Esophagus muscularis mucosa (tissue), 4 donors: Measurements from ENCODE around the gene YY1AP1.

Experiments
- CTCF ChIP-seq, 3 experiments: fragments of 200-600 bp in 2 of 3; fragments of 450-650 bp in 1 of 3; sonication (generic) in 2 of 3; IDR thresholded peaks; one replicate each; pipeline ENCODE4 v1.5.1; 2017 to 2019; ENCODE audit warnings: antibody characterized with exemption in 3 of 3, mild to moderate bottlenecking in 2 of 3, moderate library complexity in 1 of 3
- EP300 ChIP-seq: sonication (generic); formaldehyde crosslinking; IDR thresholded peaks from one replicate; pipeline ENCODE4 v1.6.1; 2017; ENCODE audit warnings: antibody characterized with exemption
- POLR2A ChIP-seq: fragments of 450-650 bp; IDR thresholded peaks from one replicate; pipeline ENCODE4 v1.6.1; 2017; ENCODE audit warnings: antibody characterized with exemption, moderate library complexity, mild to moderate bottlenecking, low read depth
- POLR2AphosphoS5 ChIP-seq, 2 donors: sonication (generic); formaldehyde crosslinking; IDR thresholded peaks; one replicate each; pipeline ENCODE4 v1.6.1; 2017; ENCODE audit warnings: antibody characterized with exemption in 2 of 2

GRCh38 chr1:155622191-155622590 lies 66.4 kb downstream of the YY1AP1 start:
- TF ChIP-seq CTCF (IDR thresholded peaks at IDR 0.05) (no peak), POLR2A (no peak), POLR2AphosphoS5 (IDR thresholded peaks at IDR 0.05) (no peak), EP300 (no peak)
